HG02763 (cell line): ENCODE measurements around the gene TMC2.
"Not testable (repeated sequence)": the region's sequence is repeated elsewhere in the genome, so short reads cannot be mapped to it uniquely, and the experiment has no call there.

Experiments
- ATAC-seq: cut with Tn5 transposase; IDR thresholded peaks from one replicate; pipeline ENCODE4 v1.9.1; 2021; ENCODE audit warnings: mild to moderate bottlenecking, moderate library complexity; ENCODE audit not compliant: unreplicated experiment

TMC2 gene

DNA sequence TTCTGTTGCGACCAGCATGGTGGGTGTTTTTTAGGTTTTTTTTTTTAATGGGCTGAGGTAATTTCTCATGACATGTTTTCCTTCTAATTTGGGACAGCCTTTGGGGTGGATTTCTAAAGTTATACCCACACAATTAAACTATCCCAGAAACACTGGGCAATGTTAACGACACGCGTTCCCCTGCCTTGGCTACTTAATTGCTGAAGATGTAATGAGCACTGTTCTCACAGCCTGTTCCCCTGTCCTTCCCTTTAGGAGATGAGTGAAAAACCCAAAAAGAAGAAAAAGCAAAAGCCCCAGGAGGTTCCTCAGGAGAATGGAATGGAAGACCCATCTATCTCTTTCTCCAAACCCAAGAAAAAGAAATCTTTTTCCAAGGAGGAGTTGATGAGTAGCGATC lies 121.3 kb downstream of the TMC2 start:
- ATAC-seq = no peak

DNA sequence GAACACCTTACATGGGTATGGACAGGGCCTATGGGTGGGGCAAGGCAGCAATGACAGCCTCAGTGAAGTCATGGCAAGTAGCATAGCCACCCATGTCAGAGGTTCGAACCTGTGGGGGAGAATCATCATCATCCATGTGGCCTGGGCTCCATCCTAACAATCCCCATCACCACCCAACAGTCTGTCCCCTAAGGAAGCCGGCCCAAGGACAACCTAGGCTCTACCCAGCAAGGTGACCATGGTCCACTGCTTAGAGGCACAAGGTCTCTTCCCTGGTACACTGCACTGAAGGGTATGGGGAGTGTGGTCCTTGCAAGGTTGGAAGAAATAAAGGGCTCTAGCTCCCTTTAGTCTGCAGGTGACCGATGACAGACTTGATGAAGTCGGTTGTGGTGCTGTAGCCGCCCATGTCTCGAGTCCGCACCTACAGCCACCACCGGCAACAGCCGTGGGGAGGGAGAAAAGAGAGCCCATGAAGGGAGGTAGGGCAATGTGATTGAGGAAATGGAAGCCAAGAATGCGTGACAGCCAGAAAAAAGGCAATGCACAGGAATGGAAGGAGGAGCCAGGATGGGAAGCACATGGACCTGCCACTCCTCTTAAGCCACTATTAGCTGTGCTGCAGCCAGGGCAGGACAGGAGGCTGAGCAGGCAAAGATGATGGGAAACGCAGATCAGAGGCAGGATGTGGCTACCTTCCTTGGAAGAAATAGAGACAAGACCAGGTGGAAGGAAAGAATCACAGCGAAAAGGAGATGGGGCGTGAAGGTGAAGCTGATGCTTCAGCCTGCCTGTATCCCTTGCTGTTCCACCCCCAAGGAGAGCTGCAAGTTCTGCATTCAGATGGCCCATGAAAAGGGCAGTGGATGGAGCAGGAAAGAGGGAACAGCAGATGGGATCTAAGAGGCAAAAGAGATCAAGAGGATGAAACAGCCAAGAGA lies 122.3 kb downstream of the TMC2 start:
- no peak for ATAC-seq

DNA sequence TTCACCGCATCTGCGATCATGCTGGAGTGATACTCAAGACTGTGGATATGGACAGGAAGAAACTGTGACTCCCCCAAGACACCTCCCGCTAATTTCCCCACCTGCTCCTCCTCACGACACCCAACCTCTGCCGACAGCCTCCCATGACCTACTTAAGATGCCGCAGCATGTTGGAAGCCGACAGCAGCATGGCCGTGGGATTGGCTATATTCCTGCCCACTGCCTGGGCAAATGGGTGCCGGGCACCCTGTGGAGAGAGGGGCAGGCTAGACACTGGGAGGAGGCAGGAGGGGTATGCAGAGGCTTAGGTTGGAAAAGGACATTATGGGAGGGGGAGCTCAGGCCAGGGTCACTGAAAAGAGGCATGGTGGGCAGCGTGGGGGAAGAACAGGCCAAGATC lies 123.2 kb downstream of the TMC2 start:
- no peak for ATAC-seq

DNA sequence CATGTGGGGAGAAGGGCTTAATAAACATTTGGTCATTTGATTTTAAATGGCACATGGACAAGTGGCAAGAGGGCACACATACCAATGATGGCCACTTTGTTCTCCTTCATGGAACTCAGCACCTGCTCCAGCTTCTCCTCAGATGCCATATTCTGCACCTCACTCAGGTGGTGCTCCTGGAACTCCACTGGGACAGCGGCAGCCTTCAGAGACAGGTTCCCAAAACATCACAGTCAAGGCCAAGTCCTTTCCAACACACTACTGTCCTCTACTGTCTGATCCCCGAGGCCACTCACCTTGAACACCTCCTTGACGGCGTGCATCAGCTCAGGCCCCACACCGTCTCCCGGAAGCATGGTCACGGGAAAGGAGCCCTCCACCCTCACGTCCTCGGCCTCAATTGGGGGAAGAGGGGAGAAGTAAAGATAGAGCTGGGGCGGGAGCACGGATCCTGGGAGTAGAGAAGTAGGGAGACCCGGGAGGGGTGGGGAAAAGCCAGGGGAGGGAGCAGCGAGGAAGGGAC lies 127.1 kb downstream of the TMC2 start:
- ATAC-seq = peak; percentile 9

DNA sequence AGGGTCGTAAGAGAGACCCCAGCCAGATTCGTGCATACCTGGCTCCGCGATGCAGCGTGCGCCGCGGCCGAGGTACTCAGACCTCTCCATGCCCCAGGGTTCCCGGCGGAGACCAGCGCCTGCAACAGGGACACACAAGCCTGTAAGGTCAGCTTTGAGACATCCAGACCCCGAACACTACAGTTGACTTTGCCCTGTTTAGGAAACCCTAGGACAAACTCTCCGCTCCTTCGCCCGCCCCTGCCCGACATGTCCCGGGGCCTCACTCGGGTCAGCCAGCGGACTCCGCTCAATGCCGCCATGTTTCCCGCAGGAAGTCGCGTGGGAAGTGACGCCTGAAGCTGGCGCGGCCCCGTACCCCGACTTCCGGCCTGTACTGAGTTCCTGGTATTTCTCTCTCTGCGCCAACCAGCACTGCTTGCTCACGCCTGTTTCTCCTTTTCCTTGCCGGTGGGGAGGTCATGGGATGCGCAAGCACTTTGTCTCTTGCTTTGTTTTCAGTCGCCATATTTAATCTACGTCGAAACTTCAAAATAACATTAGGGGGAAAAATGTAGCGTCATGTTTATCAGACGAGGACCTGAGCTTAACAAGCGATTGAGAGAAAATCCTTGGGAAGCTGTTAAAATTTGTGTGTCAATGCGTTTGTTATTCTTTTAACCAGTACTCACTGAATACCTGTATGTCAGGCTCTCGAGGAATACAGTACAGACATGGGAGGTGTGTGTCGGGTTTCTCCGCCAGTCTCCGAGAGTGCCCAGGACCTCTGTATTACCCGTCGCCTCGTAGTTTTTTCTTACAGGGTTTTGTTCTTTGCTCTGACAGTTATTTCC lies 127.7 kb downstream of the TMC2 start, which contains the start of gene IDH3B:
IDH3B (minus strand) TSS at position 330 of the 833 bp plus-strand sequence; CDS start at position 302, 28 bp downstream.
- peak; percentile 90 for ATAC-seq

DNA sequence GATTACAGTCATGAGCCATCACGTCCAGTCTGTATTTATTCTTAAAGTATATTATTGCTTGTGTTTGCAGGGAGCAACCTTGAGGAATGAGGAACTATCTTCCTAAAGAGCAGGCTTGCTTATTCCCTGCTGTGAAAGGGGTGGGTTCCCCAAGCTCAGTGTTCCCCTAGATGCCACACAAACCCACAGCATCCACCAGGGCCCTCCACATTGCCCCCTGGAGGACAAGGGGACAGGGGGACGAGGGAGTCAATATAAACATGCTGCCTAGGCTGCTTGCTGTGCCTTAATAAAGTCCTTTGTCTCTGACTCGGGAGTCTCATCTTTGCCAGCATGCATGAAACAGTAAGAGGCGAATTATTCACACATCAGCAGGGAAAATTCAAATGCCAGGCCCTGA lies 135.6 kb downstream of the TMC2 start:
- no peak for ATAC-seq

DNA sequence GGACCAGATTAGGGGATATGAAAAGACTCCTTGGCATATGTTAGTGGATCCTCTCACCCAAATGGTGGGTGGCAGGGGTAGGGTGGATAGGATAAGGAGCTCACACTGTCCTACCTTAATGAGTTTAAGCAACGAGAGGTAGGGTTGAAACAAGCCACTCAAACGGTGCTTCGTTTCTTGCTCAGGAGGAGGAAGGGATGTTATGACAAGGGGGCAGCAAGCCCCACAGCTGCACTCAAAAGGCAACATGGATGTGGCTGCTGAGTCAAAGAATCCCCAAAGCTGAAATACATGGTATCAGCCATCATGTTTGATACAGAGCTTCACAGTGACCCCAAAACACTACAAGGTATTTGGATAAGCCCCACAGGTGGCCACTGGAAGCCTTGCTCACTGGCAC lies 136.1 kb downstream of the TMC2 start:
- ATAC-seq = no peak

DNA sequence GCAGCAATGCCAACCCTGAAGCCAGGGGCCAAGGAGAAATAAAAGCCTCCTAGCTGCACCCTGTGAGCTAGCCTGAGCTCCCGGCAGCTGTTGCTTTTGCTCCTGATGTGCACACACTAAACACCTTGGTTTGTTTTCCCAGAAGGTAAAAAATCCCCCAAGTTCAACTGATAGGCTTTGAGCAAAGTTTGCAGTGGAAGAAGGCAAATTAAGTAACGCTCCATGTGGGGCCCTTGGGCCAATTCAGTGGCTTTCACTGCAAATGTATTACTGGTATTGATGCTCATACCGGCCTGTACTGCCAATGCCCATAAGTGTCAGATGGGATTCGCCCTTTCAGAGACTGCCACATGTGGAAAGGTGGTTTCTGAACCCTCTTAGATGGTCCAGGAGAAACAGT lies 137.1 kb downstream of the TMC2 start:
- no peak for ATAC-seq

DNA sequence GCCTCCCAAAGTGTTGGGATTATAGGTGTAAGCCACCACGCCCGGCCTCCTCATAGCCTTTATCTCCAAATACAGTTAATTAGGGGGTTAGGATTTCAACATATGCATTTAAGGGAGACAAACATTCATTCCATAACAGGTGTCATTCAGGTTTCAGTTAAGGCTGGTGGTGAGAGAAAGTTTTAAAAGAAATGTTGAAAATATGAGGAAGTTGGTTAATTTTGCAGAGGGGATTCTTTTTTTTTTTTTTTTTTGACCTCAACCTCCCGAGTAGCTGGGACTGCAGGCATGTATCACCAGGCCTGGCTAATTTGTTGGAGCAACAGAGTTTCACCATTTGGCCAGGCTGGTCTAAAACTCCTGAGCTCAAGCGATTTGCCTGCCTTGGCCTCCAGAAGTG lies 143.7 kb downstream of the TMC2 start:
- ATAC-seq = no peak

DNA sequence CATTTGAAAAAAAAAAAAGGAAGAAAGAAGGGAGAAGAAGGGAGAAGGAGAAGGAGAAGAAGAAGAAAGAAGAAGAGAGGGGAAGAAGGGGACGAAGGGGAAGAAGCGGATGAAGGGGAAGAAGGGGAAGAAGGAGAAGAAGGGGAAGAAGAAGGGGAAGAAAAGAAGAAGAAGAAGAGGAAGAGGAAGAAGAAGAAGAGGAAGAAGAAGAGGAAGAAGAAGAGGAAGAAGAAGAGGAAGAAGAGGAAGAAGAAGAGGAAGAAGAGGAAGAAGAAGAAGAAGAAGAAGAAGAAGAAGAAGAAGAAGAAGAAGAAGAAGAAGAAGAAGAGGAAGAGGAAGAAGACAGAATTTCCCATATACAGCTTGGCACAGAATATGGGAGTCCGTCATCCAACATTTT lies 145.7 kb downstream of the TMC2 start:
- ATAC-seq = not testable (repeated sequence)

DNA sequence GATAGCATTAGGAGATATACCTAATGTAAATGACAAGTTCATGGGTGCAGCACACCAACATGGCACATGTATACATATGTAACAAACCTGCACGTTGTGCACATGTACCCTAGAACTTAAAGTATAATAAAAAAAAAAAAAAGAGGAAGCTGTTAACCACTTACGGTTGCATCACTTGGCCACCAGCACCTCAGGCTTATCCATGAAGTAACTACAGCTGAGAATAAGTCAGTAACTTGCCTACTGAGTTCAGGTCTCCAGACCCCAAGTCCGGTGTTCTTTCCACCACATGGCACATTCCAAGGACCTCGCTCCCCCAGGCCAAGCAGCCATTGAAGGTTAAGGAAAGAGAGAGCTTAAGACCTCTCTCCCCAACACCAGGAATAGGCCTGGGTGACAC lies 148.4 kb downstream of the TMC2 start:
- not testable (repeated sequence) for ATAC-seq

DNA sequence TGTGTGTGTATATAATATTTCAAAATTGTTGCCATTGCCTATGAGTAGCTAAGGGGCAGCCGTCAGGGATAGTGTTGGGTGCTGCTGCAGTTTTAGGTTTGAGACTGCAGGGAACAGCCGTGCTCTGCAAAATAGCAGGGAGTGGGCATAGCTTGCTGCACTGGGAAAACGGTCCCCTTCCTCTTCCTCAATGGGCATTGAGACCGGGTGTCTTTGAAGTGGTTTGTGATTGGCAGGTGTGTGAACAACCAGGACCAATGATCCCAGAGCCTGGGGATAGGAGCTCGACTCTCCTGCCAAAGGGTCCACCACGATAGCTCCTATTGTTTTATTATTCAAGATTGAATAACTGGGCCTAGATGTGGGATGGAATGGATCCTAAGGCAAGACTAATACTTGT lies 151.1 kb downstream of the TMC2 start:
- no peak for ATAC-seq

DNA sequence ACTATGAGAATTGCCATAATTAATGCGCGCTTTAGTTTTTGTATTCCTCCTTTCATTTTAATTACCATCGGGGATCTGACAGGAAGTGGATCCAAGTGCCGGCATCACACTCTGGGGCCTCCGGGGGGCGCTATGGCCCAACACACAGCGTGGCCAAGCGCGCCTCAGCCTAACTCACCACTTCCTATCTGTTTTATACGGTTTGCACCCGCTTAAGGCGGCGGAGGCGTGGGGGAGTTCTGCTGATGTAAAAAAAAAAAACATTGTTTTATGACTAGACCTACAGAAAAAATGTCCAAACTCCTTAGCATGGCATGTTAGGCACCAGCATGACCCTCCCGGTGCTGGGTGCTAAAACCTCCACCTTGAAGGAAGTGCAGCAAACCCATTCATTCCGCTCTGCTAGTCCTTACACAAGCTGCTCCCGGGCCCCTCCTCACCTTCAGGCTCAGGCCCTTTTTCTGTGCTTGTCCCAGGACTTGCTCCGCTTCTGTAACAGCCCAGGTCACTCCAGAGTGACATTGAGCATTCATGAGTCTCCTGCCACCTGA lies 151.7 kb downstream of the TMC2 start:
- ATAC-seq = no peak

DNA sequence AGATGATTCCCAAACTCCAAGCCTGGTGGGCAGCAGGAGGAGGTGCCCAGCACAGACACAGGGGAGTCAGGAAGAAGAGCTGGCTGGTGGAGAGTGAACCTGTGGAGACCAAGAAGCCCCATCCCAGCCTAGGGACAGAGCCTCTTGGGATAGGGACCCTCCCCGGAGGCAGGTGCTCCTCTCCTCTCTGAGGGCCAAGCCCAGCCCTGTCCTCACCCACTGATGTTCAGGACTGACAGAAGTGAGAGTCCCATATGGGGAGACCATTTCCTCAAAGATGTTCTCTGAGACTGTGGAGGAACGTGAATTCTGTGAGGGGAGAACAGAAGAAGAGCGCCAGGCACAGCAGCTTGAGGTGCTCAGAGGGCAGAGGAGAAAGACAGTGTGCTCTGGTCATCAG lies 153.8 kb downstream of the TMC2 start:
- no peak for ATAC-seq

DNA sequence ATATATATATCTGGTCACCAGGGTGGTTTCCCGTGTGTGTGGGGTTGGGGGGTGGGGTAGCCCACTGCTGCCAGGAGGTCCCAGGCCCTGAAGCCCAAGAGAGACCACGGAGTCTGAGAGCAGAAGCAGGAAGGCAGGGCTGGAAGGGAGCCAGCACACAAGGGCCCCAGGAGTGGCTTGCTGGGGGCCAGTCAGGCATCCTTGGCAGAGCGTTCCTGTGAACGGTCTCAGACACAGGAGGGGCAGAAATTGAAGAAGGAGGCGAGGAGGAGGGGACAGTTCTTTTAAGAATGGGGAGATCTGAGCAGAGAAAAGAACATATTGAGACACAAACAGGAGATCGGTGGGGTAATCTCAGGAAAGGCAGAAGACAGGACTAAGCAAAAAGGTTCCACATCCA lies 154.3 kb downstream of the TMC2 start:
- ATAC-seq = no peak

DNA sequence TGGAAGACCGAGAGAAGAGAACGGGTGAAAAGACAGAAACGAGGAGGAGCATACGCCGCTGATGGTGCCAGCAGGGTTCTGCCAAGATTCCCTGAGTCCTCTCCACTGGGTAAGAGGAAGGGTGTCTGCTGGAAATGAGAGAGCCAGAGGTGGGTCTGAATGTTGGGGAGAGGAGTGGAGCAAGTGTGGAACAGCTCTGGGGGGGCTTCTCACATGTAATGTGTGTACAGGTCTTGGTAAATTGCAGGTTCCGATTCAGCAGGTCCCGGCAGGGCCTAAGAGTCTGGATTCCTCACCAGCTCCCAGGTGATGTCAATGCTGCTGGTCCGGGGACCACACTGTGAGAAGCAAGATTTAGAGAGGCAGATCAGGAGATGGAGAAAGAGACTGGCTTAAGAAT lies 154.8 kb downstream of the TMC2 start:
- ATAC-seq = no peak
